ENCODE results near the gene CTIF.

- no peak for TF ChIP-seq CTCF (IDR thresholded peaks at IDR 0.05; ENCODE audit: low read depth, low read length)
- no peak for TF ChIP-seq EZH2phosphoT487 (IDR thresholded peaks at IDR 0.05; ENCODE audit: low read depth)
Observed at GRCh38 chr18:48599391-48599790, 60.6 kb downstream of the CTIF start.
